Endothelial cell (in vitro differentiated cells): ENCODE results near the gene DNAAF8. TPM values are rescaled to one million over a fixed set of nuclear protein-coding genes. Genes with fewer than 3 reads are reported as not detected.

Source experiments
- DNase-seq: peaks from one replicate; pipeline ENCODE4 v3.0.0; 2021; ENCODE audit warnings: low spot score
- H3K27ac Mint-ChIP-seq: one replicate; pipeline ENCODE4 v1.8.0; 2021; ENCODE audit warnings: mixed read lengths, inconsistent platforms; ENCODE audit not compliant: unreplicated experiment
- H3K27me3 Mint-ChIP-seq: one replicate; pipeline ENCODE4 v1.8.0; 2021; ENCODE audit warnings: mild to moderate bottlenecking, moderate library complexity, mixed read lengths, inconsistent platforms; ENCODE audit not compliant: unreplicated experiment
- H3K36me3 Mint-ChIP-seq: one replicate; pipeline ENCODE4 v1.8.0; 2021; ENCODE audit warnings: mild to moderate bottlenecking, low read depth, mixed read lengths, inconsistent platforms; ENCODE audit not compliant: unreplicated experiment
- H3K4me1 Mint-ChIP-seq: one replicate; pipeline ENCODE4 v1.8.0; 2021; ENCODE audit warnings: mild to moderate bottlenecking, mixed read lengths, inconsistent platforms; ENCODE audit not compliant: unreplicated experiment
- H3K4me3 Mint-ChIP-seq: one replicate; pipeline ENCODE4 v1.8.0; 2021; ENCODE audit warnings: mild to moderate bottlenecking, mixed read lengths, inconsistent platforms; ENCODE audit not compliant: unreplicated experiment
- H3K9me3 Mint-ChIP-seq: one replicate; pipeline ENCODE4 v1.8.0; 2021; ENCODE audit warnings: mixed read lengths, inconsistent platforms; ENCODE audit not compliant: unreplicated experiment
- total RNA-seq: library from RNA; stranded (reverse); fragmentation: NEBNext Ultra II Directional; extraction: Animal tissue kit (Norgen Biotek cat#: 25700); gene quantifications from one replicate; pipeline ENCODE4 v1.2.1, GENCODE V29; 2021; ENCODE audit not compliant: unreplicated experiment
- TF ChIP-seq, protein P1 (sequence below): fragments of 200-600 bp; sonication (generic); IDR thresholded peaks from one replicate; pipeline ENCODE4 v1.5.0; 2021; ENCODE audit warnings: antibody characterized with exemption; ENCODE audit not compliant: unreplicated experiment

DNAAF8 gene
- total RNA-seq, 1 donor from 2014 or later = 0.18 TPM

DNA sequence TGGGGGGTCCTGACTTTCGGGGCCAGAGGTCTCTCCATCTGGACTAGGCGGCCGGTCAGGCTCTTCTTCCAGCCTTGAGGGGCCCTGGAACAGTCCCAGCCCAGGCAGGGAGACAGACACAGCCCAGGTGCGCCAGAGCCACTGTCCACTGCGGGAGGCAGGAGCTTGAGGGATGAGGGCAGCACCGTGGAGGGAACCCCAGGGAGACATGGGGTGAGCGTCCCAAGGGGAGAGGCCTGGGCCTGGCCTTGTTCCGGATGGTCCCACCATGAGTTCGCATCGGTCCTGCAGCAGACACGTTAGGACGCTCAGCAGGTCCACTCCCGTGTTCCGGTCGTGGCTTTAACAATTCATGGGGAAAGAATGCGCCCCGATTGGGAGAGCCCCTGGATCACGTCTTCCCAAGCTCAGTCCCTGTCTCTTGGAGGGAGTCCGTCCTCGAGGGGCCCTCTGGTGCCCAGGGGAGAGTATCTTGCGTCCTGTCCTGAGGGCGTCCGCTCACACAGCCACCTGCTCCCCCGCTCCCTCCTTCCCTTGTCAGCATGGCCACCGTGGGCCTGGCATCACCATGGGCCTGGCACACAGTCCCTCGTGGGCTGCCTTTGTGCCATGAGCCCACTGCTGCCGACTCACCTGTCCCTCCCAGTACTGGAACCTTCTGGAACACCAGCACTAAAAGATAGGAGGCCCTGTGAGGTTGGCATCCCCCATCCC lies 47.7 kb upstream of the DNAAF8 start:
- peaks cover 13% of the 10 kb centered on the region for H3K27me3 Mint-ChIP-seq
- H3K36me3 Mint-ChIP-seq = peaks cover 18% of the 10 kb centered on the region
- no peak for DNase-seq
- TF ChIP-seq, protein P1, sequence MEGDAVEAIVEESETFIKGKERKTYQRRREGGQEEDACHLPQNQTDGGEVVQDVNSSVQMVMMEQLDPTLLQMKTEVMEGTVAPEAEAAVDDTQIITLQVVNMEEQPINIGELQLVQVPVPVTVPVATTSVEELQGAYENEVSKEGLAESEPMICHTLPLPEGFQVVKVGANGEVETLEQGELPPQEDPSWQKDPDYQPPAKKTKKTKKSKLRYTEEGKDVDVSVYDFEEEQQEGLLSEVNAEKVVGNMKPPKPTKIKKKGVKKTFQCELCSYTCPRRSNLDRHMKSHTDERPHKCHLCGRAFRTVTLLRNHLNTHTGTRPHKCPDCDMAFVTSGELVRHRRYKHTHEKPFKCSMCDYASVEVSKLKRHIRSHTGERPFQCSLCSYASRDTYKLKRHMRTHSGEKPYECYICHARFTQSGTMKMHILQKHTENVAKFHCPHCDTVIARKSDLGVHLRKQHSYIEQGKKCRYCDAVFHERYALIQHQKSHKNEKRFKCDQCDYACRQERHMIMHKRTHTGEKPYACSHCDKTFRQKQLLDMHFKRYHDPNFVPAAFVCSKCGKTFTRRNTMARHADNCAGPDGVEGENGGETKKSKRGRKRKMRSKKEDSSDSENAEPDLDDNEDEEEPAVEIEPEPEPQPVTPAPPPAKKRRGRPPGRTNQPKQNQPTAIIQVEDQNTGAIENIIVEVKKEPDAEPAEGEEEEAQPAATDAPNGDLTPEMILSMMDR = no peak
- H3K27ac Mint-ChIP-seq = no peak overlapping the region
- H3K4me3 Mint-ChIP-seq = peak overlapping the region; percentile 25
- H3K4me1 Mint-ChIP-seq = no peaks in the 10 kb centered on the region
- no peaks in the 10 kb centered on the region for H3K9me3 Mint-ChIP-seq

DNA sequence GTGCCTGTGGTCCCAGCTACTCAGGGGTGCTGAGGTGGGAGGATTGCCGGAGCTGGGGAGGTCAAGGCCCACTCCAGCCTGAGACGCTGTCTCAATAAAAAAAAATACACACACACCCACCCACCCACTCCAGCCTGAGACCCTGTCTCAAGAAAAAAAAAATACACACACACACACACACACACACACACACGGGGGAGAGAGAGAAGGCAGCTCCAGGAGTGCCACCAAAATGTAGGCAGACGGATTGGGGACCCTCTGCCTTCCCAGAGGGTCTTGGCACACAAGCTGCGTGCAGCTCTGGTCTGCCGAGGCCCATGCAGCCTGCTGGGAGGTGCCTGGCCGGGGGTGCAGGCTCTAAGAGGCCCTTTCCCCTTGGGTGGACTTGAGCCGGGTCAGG lies 46.9 kb upstream of the DNAAF8 start:
- H3K27me3 Mint-ChIP-seq = peaks cover 13% of the 10 kb centered on the region
- TF ChIP-seq, protein P1 = no peak
- no peak overlapping the region for H3K4me3 Mint-ChIP-seq
- no peaks in the 10 kb centered on the region for H3K9me3 Mint-ChIP-seq
- no peaks in the 10 kb centered on the region for H3K4me1 Mint-ChIP-seq
- H3K27ac Mint-ChIP-seq = no peak overlapping the region
- DNase-seq = no peak
- H3K36me3 Mint-ChIP-seq = peaks cover 16% of the 10 kb centered on the region

DNA sequence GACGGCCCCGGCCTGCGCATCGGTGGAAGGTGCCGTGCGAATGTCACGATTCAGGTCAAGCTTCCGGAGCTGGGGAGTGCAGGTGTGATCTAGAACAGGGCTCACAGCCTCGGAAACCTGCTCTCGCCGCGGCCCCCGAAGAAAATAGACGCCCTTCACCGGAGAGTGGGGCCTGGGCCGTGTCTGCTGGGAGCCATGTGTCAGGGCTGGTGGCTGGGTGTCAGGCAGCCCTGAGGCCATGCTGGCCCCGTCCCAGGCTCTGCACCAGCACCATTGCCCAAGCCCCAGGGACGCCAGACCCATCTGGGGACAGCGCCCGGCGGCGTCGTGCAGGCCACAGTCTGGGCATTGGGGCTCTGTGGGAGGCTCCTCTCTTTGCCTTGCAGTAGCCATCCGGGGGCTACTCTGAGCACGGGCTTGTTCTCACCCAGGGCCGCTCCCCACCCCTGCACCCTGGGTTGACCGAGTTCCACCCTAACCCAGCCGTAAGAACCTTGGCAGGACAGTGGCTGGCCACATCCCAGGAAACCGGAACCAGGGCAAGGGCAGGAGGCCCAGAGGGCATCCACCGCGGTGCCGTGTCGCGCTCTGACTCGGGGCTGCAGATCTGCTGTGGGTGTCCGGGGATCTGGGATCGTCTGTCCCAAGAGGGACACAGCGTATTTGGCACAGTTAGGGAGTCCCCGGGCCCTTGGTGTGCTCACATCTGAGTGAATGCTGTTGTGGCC lies 46.2 kb upstream of the DNAAF8 start:
- Mint-ChIP-seq H3K27ac (no peak overlapping the region), H3K27me3 (peaks cover 16% of the 10 kb centered on the region), H3K9me3 (no peaks in the 10 kb centered on the region), H3K4me3 (no peak overlapping the region), H3K36me3 (peaks cover 16% of the 10 kb centered on the region), H3K4me1 (no peaks in the 10 kb centered on the region)
- DNase-seq = no peak
- TF ChIP-seq, protein P1 = no peak

DNA sequence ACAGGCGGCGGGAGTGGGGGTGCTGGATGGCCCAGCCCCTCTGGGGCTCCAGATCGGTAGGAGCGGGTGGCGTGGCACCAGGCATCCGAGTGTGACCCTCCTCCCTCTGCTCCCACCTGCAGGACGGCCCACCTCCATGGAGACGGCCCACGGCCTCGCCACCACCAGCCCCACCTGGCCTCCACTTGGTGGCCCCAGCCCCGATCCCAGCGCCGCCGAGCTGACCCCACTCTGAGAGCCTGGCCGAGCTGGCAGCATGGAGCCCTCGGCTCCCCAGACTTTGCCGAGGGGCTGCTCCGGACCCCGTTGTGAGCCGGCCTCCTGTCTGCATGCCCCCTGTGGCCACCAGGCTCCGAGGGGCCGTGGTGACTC lies 45.7 kb upstream of the DNAAF8 start:
- no peak for DNase-seq
- H3K27ac Mint-ChIP-seq = no peak overlapping the region
- TF ChIP-seq, protein P1 = no peak
- H3K4me3 Mint-ChIP-seq = no peak overlapping the region
- peaks cover 16% of the 10 kb centered on the region for H3K36me3 Mint-ChIP-seq
- peaks cover 13% of the 10 kb centered on the region for H3K27me3 Mint-ChIP-seq
- H3K9me3 Mint-ChIP-seq = no peaks in the 10 kb centered on the region
- H3K4me1 Mint-ChIP-seq = no peaks in the 10 kb centered on the region

DNA sequence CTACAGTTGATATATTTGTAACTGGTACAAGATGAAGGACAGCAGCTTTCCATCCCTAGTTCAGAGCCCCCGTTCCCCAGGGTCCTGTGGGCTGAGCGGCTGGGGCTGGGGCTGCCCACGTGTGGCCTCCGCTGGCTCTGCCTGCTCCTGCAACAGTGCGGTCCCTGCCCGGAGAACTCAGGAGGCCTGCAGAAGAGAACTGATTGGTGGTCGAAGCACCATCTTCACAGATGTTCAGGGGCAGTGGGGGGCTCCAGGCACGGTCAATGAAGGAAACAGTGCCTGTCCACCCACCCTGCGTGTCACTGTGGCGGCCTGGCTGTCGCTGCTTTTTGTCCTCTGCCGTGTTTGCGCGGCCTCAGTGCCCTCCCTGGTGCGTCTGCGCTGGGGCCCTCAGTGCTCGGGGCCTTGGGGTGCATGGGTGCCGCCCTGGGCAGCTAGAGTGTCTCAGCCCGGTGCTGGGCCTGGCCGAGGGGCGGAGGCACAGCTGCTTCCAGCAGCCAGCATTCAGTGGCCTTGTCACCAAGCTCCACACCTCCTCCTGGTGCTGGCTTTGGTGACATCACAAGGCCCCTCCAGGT lies 45.2 kb upstream of the DNAAF8 start:
- no peaks in the 10 kb centered on the region for H3K9me3 Mint-ChIP-seq
- no peak overlapping the region for H3K27ac Mint-ChIP-seq
- no peaks in the 10 kb centered on the region for H3K4me1 Mint-ChIP-seq
- H3K36me3 Mint-ChIP-seq = peaks cover 16% of the 10 kb centered on the region
- H3K27me3 Mint-ChIP-seq = peaks cover 13% of the 10 kb centered on the region
- no peak overlapping the region for H3K4me3 Mint-ChIP-seq
- DNase-seq = no peak
- TF ChIP-seq, protein P1 = no peak
